ENCODE results near the gene DCTPP1. TPM values are rescaled to one million over a fixed set of nuclear protein-coding genes. Genes with fewer than 3 reads are reported as not detected.

The DCTPP1 gene
- total RNA-seq, 1 donor from 2014 or later, result 37.5 TPM

DNA sequence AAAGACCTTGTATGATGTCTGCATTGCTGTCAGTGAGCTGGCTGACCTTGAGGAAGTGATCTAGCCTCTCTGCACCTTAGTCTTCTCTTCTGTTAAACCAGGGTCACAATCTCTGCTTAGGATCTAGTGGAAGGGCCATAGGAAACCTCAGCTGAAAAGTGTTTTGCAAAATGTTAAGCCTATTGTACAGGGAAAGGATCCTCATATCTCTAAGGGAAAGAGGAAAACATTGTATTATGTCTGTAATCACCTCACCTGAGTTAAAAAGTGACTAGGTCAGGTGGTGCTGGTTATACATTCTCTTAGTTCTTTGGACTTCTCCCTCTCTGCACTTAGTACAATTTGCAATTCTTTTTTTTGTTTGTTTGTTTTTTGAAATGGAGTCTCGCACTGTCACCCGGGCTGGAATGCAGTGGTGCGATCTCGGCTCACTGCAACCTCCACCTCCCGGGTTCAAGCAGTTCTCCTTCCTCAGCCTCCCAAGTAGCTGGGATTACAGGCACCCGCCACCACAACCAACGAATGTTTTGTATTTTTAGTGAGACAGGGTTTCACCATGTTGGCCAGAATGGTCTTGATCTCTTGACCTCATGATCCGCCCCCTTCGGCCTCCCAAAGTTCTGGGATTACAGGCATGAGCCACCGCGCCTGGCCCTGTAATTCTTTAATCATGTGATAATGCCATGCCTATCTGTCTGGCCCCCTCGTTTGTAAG is 17.8 kb upstream of the DCTPP1 start:
- no peak for DNase-seq (ENCODE audit: low read depth, low spot score)

DNA sequence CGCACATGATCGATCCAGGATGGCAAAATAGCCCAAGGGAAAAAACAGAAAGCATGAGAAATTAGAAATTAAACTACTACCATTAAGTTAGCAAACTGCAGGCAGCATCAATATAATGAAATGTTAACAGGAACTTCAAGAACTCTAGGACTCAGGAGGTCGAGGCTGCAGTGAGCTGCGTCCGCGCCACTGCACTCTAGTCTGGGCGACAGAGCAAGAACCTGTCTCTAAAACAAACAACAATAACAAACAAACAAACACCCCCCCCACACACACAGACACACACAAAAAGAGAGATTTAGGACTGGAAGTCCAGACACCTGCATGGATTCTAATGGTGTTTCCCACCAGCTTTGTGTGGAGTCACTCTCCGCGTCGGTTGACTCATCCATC is 16.4 kb upstream of the DCTPP1 start:
- no peak for DNase-seq (ENCODE audit: low read depth, low spot score)

DNA sequence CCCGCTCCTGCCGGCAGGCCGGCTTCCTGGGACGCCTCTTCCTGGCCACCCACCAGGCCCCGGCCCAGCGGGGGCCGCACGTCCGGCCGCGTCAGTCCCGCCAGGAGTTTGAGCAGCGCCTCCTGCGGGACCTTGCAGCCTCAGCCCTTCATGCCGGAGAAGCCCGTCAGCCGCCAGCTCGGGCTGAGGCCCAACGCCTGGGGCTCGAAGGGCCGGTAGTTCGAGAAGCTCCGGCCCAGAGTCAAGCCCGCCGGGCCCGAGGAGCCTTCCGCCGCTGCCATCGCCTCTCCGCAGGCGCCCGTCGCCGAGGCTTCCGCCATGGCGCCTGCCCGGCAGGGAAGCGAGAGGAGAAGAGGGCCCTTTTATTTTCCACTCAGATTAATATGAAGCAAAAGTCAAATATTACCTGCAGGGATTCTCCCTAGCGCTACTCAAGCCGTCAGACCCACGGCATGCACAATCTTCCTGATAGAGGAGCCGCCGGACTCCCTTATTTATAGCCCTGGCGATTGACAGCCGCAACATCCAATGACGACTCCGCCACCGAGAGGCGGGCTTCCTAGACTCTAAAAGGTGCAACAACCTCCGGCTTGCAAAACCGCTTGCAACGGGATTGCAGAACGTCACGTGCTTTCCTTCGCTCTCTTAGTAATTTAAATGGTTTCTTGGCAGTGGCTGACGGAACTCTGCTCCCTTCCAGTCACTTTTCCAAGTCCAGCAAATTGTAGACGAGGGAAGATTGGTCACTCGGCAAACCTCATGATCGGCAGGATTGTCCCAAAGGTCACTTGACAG is 15.8 kb upstream of the DCTPP1 start, which contains the start of gene SEPHS2:
Gene SEPHS2 (minus strand): TSS at position 467 of the 795 bp plus-strand sequence. CDS start 147 bp downstream, at position 320.
- peak; percentile 93 for DNase-seq (ENCODE audit: low read depth, low spot score)

DNA sequence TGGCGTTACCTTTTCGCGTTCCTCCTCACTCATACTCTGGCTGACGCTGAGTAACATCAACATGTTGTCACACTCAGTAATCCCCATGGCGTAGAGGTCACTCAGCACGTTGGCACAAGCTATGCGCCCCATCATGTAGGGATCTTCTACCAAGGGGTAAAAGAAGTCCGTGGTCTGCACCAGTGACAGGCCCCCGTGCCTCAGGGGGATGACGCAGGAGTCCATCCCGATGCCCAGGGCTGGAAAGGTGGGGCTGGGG is 15.2 kb upstream of the DCTPP1 start:
- no peak for DNase-seq (ENCODE audit: low read depth, low spot score)

DNA sequence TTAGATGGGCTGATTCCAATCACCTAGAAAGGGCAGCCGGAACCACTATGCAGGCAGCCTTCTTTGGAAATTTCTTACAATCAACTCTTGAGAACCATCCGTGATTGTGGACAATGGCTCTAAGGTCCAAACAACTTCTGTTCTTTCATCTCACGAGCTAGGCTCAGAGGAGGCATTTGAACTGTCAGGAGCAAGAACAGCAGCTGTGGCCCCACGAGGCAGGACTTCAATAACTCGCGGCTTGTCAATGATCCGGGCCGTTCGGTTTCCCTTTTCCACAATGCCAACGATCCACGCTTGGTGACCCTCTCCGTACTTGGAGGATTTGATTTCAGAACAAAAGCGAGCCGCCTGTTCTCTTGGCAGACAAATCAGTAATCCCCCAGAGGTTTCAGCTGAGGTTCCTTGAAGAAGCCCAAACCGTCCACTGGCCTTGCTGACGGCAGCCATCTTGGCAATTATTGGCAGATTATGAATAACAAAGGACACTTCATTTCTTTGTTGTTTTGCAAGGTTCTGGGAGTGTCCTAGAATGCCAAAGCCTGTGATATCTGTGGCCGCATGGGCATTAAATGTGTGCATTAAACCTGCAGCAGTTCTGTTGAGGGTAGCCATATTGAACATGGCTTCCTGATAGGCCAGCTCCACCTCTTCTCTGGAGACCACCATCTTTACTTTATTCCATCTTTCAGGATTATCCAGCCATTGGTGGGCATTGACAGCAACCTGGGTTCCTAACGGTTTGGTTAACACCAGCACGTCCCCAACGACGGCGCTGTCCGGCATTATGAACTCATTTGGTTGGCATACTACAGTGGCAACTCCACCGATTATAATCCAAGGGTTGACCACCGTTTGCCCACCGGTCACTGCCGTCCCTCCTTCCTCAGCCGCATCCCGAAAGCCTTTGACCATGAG is 14.7 kb upstream of the DCTPP1 start:
- no peak for DNase-seq (ENCODE audit: low read depth, low spot score)

DNA sequence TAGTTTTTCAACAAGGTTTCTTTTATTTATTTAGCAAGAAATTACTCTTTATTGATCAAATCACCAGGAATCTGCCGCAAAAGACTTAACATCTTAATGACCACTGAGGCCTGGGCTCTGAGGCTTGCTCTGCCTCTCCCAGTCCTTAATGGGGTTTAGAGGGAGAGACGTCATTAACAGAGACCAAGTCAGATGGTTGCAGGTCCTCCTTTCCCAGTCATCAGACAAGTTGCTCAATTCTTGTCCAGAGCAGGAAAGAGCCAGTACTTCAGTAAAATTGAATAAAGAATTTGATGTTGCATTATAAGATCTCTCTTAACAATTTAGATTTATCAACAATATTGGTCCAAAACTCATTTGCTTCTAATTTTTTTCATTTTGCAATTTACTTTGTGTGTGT is 13.8 kb upstream of the DCTPP1 start:
- DNase-seq (ENCODE audit: low read depth, low spot score), result no peak

DNA sequence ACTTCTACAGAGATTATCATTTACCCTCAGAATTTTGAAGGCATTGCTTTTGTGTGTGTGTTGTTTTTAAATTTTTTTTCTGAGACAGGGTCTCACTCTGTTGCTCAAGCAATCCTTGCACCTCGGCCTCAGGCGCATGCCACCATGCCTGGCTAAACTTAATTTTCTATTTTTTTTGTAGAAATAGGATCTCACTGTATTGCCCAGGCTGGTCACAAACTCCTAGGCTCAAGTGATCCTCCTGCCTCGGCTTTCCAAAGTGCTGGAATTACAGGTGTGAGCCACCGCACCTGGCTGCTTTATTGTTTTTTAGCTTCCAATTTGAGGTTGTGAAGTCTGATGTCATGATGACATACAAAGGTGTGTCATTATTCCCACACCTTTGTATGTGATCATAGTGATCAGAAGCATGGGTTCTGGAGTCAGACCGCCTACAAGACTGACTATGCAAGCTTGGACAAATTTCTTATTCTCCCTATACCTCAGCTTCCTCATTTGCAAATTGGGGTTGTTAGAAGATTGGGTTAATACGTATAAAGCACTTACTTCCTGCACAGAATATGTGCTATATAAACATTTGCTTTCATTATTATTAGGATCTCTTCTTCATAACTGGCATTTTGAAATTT is 10.0 kb upstream of the DCTPP1 start:
- no peak for DNase-seq (ENCODE audit: low read depth, low spot score)

DNA sequence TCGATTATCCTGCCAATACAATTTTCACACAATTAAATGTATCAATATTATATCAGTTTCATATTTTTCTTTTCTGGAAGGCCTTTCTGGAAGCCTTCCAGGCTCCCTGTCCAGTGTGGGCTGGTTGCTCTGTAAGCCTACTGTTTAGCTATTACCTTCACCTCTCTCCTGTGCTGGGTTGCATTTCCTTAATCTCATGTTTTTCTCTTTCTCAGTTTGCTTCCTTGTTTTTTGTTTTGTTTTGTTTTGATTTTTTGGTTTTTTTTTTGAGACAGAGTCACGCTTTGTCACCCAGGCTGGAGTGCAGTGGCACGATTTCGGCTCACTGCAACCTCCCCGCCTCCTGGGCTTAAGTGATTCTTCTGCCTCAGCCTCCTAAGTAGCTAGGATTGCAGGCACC is 9.0 kb upstream of the DCTPP1 start:
- DNase-seq (ENCODE audit: low read depth, low spot score), result no peak

DNA sequence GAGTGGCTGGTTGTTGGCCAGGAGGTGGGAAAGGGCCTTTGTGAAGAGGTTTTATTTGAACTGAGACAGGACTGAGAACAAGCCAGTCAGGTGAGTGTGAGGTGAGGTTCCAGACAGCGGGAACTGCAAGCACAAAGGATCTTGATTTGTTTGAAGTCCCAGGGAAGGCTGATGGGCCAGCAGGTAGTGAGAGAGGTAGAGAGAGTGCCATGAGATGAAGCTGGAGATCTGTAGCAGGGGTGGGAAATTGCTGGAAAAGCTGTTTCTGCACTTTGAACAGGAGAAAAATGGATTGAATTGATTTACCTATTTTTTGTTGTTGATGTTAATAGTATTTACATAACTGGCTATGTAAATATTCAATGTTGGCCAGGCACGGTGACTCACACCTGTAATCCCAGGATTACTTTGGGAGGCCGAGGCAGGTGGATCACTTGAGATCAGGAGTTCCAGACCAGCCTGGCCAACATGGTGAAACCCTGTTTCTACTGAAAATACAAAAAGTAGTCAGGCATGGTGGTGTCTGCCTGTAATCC is 7.7 kb upstream of the DCTPP1 start:
- DNase-seq (ENCODE audit: low read depth, low spot score), result no peak

DNA sequence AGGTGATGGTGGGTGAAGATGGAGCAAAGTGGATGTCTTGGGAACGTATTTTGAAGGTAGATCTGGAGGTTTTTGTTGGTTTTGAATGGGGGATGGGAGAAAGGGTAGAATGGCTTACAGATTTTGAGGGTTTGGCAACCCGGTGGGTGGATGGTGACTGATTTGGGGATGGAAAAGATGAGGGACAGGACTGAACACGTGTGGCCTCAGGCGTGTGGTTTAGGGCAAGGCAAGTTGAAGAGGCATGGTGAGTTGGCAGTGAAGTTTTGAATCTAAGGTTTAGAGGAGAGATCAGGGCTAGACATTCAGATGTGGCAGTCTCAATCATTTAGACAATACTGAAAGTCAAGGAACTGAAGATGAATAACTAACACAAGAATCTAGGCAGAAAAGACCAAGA is 5.0 kb upstream of the DCTPP1 start:
- DNase-seq (ENCODE audit: low read depth, low spot score), result no peak

DNA sequence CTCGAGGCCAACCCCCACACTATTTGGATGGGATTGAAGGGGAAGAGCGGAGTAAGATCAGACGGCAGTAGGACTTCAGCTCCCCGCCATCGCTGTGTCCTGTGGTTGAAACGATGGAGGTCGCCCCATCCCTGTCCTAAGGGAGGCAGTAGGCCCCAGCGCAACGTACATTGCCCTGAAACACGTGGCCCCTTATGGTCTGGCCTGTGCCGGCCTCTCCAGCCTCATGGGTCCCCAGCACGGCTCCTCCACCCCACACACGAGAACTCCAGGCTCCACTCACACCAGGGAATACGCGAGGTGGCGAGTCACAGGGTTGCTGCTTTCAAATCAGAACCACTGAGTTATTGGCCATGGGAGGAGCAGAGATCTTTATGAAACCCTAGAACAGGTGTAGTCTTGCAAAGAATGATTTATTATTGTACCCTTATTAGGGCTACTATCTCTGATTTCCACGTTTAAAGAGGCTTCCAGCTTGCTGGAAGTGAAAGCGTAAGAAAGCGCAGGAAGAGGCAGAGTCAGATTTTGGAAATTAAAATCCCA is 669 bp upstream of the DCTPP1 start:
- DNase-seq (ENCODE audit: low read depth, low spot score), result no peak

DNA sequence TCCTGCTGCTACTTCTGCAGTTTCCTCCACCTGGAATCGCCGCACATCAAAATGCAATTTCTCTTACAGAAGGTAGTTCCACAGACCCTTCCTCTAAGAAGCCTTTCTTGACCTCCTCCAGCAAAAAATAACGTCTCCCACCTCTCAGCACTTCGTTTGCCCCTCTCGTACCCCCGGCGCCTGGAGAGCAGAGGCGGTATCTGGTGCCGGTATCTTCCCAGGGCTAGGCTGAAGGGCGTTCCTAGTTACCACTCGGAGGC is 482 bp downstream of the DCTPP1 start:
- no peak for DNase-seq (ENCODE audit: low read depth, low spot score)

DNA sequence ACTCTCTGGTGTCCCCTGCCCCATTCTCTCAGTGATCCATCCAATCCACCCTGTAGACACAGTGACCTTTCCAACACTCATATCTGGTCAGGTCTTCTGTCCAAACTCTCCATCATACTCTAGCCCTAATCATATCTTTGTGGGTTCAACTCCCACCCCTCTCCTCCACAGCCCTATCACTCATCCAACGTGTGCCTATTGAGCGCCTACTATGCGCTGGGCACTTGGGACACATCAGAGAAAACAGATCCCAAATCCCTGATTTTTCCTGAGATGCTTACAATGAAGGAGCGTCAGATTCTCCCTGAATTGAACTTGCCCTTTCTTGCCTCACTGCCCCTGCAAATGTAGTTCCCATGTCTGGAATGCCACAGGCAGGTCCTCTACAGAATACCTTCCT is 1.8 kb downstream of the DCTPP1 start:
- DNase-seq (ENCODE audit: low read depth, low spot score), result no peak

DNA sequence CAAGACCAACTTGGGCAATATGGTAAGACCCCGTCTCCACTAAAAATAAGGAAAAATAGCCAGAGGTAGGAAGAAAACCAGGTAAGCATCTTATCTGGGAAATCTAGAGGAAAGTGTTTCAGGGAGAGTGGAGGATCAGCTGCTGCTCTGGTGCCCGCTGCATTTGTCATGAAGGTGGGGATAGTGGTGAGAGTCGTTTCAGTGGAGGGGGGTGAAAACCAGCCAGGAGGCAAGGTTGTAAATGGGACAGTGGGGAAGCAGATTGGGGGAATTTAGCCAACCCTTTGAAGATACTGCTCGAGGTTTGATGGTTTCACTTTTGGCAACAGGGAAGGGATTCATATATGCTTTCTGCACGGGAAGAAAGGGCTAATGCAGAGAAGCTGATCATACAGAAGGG is 8.8 kb downstream of the DCTPP1 start:
- no peak for DNase-seq (ENCODE audit: low read depth, low spot score)

DNA sequence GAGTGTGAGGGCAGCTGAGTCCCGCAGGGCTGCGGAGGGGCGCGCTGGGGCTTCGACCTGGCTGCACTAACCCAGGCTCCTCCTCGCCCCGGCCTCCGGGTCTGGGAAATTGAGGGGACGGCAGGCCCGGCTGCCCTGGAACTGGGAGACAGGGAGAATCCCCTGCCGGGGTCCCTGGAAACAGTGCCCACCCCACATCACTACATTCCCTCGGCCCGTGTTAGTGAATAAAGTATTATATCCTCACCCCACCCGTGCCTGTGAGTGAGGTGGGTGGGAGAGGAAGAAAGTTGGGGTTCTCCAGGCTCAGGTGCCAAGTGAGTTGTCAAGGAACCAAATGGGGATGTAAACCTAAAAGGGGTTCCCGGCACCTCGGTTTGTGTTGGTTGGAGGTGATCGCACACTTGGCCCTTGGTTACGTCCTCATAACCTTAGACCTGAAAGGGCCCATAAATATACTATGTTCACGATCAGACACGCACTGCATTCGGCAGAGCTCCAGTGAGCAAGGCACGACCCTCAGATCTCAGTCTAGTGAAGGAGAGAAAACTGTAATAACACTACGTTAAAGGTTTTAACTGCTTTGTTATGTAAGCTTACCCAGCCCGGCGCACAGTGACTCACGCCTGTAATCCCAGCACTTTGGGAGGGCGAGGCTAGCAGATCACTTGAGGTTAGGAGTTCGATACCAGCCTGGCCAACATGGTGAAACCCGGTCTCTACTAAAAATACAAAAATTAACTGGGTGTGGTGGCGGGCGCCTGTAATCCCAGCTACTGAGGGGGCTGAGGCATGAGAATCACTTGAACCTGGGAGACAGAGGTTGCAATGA is 11.3 kb downstream of the DCTPP1 start:
- no peak for DNase-seq (ENCODE audit: low read depth, low spot score)

DNA sequence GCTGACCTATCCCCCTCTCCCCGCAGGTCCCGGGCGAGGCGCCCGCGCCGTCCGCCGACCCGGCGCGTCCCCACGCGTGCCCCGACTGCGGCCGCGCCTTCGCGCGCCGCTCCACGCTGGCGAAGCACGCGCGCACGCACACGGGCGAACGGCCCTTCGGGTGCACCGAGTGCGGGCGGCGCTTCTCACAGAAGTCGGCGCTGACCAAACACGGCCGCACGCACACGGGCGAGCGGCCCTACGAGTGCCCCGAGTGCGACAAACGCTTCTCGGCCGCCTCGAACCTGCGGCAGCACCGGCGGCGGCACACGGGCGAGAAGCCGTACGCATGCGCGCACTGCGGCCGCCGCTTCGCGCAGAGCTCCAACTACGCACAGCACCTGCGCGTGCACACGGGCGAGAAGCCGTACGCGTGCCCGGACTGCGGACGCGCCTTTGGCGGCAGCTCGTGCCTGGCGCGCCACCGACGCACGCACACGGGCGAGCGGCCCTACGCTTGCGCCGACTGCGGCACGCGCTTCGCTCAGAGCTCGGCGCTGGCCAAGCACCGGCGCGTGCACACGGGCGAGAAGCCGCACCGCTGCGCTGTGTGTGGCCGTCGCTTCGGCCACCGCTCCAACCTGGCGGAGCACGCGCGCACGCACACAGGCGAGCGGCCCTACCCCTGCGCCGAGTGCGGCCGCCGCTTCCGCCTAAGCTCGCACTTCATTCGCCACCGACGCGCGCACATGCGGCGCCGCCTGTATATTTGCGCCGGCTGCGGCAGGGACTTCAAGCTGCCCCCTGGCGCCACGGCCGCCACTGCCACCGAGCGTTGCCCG is 12.1 kb downstream of the DCTPP1 start:
- peak; percentile 84 for DNase-seq (ENCODE audit: low read depth, low spot score)

DNA sequence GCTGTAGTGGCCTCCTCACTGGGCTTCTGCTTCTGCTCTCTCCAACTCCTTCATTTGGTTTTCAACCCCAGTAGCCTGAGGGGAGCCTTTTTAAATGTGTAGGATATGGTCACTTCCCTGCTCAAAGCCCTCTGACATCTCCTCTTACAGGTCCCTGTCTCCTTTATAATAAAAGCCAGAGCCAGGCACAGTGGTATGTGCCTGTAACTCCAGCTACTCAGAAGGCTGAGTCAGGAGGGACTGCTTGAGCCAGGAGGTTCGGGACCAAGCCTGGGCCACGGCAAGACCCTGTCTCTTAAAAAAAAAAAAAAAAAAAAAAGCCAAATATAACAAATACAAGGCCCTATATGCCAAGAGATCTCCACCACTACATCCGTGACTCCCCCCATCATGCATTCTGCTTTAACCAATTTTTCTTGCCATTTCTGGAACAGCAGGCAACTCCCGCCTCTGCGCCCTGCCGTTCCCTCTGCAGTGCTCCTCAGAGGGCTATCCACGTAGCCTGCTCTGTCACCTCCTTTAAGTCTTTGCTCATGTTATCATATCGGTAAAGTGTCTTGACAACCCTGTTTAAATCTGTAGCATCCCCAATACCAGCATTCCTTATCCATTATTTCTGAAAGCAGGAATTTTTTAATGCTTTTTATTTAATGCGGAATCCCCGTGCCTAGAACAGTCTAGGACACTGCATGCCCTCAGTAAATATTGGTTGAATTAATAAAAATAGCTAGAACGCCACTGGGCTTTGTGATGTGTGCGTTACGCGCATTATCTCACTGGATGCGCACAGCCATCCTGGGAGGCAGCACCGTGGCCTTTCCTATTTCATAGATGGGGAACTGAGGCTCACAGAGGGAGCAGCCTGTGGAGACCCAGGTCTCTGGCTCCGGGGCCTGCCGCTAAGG is 13.0 kb downstream of the DCTPP1 start:
- no peak for DNase-seq (ENCODE audit: low read depth, low spot score)

DNA sequence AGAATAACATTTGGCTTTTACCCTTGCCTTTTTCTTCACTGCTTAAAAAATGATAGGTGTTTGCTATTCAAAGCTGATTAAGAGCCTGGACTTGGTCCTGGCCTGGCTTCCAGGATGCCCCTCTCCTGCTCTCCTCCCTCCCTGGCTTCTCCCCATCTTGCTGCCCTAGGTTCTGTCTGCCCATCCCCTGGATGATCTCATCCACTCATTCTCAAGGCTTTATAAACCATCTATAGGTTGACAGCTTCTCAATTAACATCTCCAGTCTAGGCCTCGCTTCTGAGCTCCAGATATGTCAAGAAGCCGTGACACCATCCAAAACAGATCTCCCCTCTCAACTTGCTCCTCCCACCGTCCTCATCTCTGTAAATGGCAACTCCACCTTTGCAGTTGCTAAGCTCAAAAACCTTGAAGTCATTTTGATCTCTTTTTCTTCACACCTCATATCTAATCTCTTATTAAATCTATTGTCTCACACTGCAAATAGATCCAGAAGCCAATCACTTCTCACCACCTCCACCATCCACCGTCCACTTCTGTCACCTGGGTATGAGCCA is 13.7 kb downstream of the DCTPP1 start:
- DNase-seq (ENCODE audit: low read depth, low spot score), result no peak
